Measurements from ENCODE around the gene GSK3B.

Gene GSK3B

DNA sequence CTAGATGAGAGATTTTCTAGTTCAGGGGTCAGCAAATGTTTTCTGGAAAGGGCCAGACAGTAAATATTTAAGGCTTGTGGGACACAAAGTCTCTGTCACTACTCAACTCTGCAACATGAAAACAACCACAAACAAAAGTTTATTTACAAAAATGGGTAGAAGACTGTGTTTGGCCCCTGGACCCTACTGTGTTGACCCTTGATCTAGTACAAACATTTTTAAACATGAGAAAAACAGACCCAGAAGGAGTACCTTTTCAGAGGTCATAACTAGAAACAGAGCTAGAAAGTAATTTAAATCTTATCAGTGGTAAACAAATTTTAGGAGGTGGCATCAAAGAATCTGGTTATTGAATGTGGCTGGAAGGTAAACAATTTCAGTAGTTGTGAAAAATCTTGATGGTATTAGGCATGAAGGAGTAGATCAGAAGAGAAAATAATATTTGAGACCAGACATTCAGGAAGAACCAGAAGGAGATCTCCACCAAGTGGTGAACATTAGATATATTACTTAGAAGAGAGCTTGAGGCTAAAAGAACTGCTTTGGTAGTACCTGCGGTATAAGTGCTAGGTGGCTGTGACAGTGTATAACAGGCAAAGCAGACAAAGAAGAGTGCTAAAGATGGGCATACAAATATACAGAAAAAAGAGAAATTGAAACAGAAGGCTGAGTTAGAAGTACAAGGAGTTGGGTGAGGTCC is 210.6 kb downstream of the GSK3B start:
- DNase-seq, result no peak

DNA sequence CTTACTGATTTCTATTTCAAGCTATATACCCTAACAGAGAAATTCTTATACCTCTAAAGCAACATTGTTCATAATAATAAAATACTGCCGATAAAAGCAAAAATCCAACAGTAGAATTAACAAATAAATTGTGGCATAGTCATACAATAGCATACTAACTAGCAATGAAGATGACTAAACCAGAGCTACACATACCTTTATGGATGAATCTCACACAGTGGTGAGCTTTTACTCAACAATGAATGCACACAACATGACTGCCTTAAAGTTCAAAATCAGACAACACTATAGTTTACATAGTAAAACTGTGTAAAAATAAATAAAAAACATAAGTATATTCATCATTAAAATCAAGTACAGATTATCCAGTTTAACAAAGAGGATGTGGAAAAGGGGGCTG is 213.3 kb downstream of the GSK3B start:
- DNase-seq, result no peak

DNA sequence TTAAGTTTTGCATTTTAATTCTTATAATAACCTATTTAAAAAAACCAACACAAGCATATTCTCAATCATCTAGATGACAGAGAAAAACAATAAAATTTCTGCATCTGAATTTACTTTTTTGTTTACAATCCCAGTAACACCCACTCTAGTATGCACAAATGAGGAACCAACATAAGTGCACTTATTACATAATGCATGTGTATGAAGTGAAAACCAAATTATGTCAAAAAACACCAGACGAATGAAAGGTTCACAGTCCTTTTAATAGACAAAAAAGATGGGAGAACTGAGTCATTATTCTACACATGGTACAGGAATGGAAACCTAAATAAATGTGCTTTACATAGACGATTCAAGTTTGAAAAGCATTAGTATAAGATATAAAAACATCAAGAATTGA is 220.6 kb downstream of the GSK3B start:
- no peak for DNase-seq

DNA sequence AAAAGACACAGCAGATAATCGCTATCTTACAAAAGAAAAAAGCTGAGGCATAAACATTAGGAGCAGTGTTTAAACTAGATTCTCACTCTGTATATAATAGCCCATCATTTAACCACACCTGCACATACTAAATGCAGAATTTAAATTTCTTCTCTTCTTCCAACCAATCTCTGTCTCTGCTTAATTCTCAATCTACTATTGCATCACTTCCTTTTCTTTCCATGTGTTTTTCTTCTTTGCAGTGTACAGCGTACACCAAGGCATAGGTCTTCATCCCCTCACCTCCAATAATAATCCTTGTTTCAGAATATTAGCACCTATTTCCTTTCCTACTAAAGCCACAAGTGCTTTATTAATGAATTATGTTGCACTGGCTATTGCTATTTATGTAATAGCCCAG is 221.5 kb downstream of the GSK3B start:
- no peak for DNase-seq

DNA sequence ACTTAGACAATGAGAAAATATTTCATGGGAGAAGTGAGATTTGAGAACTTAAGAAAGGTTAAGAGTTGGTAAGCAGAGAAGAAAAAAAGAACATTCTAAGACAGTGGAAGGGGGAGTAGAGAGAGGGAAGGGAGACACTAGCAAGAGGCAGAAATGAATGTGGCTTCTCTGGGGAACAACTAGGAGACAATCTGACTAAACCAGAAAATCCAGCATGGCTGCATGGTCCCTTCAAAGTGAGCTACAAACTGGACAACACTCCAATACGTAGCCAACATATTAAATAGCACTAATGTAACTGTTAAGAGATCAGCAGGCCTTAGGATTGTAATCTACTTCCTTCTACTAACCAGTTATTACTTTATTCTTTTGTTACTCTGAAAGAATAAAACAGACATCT is 222.7 kb downstream of the GSK3B start:
- DNase-seq, result no peak

DNA sequence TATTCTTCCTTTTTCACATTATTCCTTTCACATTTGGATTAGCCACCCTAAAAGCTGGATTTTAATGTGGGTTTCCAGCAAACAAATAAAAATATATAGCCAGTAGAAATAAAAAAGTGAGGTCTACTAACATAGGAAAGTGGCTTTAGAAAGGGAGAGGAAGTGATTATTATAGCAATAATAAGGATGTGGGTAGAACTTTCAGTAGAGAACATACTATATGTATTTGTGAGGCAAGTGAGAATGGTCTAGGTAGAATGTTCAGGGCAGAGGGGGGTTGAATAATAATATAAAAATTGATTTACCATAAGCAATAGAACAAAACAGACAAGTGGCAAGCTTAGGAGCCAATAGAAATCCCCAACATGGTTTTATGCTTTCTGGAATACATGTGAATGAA is 223.7 kb downstream of the GSK3B start:
- DNase-seq, result no peak

DNA sequence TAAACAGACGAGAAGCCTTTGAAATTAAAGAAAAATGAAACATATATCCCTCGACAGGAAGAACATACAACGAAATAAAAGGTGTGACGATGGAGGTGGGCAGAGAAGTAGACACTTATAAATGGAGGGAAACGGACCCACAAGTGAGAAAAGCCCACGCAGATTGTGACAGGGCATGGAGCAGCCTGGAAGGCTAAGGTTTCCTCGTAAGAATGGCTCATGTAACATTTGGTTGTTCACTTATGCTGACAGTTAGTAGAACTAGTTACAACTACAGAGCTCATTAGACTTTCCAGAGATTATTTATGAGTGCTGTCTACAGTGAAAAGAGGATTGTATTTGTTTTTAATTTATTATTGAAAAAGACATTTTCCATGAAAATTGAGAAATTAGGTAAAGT is 229.8 kb downstream of the GSK3B start:
- DNase-seq, result no peak

DNA sequence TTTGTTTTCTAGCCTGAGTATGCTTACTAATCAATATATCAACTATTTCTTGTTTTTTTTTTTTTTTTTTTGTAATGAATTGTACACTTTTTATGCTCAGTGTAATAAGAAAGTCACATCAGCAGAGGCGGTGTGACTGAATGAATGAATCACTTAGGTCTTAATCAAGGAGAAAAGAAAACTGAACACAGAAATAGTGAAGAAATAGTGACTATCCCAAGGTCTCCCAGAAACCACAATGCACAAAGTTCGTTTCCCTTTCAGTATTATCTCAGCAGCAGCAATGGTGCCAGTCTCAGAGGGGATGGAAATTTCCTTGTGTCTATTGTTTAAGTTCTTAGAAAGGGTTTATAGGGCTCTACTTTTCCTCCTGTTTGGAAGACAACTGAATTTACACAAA is 231.6 kb downstream of the GSK3B start:
- DNase-seq, result no peak

DNA sequence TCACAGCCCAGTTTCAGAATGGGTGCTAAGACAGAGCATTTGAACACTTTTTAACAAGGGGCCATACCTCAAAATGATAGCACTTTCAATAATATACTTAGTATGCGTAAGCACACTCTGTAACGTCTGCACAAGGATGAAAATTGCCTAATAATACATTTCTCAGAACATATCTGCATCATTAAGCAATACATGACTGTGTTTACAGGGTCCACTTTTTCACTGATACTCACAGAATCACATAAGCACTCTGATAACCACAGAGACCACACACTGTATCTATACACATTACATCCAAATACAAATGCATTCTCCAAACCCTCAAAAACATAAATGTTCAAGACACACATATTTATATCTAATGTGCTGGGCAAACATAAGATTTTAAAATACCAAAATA is 232.6 kb downstream of the GSK3B start:
- no peak for DNase-seq

DNA sequence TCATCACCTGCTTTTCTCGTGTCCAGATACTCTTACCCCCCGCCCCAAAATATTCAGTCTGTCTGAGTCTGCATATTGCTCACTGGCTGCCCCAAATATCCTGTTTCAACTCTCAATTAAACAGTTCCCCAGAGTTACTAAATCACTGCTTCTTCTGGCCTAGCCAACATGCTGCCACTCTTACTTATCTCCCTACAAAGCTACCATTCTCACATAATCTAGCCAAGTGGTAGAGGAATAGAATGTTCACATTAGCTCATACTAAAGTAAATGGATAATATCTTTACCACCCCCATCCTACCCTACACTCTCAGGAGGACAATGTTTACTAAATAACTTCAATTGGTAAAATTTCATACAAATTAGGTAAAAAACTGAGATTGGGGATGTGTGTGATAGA is 234.5 kb downstream of the GSK3B start:
- DNase-seq, result no peak

DNA sequence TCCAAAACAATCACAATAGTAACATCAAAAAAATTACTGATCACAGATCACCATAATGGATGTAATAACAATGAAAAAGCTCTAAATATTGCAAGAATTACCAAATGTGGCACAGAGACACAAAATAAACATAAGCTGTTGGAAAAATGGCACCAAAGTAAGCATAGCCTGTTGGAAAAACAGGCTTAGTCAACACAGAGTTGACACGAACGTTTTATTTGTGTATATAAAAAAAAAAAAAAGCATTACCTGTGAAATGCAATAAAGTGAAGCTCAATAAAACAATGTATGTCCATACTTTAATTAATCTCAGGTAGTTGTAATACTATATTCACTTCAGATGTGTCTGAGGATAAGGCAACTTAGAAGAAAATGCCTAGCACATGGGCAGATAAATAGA is 235.3 kb downstream of the GSK3B start:
- DNase-seq, result no peak

DNA sequence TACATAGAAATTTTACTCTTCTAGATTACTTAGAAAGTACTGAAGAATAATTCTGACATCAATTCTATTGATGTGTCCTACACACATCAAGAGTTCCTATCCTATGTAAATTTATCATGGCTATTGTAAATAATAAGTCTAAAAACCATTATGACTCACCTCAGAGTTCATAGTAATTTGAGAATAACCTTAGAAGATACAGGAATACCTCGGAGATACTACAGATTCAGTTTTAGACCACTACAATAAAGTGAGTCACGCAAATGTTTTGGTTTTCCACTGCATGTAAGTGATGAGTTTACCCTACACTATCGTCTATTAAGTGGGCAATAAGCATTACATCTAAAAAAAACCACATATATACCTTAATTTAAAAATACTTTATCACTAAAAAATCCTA is 237.6 kb downstream of the GSK3B start:
- DNase-seq, result no peak

DNA sequence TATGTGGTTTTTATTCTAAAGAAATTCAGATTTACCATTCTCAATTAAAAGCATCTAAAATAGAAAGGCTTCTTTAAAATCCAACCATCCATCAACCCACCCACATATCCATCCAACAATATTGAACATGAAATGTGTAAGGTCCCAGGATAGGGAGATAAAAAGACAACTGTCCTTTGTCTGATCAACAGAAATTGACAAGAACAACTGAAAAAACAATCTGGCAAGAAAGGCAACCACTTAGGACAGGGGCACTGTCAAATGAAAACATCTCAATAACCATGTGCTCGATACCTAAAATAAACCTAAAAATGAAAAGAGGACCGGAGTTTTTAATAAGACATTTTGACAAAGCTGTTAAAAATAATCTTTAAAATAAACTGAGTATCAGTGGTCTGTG is 245.1 kb downstream of the GSK3B start:
- DNase-seq, result no peak

DNA sequence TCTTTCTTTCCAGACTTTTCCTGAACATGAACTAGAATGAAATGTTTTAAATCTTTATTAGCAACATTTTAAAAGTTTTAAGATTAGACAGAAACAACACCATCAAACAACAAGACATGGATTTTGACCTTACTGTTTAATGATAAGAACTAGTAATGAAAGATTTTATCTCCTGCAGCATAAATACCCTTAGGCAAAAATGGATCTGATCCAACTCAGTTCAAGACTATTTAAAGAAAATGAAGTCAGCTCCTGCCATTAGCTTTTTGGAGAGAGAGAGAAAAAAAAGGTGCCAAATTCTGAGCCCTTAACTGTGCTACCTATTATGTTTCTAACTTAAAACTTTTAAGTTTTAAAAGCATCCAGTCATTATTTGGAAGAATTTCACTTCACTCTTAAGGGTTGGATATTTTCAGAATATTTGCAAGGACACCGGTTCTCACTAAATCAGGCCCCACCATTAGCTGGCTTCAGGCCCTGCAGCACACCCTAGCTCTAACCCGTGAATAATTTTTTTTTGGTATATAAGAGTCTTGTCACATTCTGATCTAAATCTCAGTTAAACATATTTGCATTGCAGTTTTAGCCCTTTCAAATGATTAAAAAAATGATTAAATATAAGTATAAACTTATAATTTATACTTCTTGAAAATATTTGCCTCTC is 252.3 kb downstream of the GSK3B start:
- DNase-seq, result no peak

DNA sequence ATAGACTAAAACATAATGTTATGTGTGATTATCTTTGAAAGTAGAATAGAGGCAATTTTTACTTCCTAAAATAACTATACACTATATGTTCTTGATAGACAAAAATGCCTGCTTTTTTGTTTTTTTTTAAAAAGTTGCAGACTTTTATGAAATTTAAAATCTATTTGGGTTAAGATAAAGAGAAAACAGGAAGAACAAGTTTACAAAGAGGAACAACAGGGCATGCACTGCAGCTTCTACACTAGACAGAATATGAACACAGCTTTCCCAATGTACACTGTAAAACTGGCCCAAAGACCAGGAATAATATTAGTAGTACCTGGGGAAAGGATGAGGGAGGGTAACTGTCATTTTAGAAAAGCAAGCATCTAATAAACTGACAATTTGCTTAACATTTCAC is 258.7 kb downstream of the GSK3B start:
- no peak for DNase-seq

DNA sequence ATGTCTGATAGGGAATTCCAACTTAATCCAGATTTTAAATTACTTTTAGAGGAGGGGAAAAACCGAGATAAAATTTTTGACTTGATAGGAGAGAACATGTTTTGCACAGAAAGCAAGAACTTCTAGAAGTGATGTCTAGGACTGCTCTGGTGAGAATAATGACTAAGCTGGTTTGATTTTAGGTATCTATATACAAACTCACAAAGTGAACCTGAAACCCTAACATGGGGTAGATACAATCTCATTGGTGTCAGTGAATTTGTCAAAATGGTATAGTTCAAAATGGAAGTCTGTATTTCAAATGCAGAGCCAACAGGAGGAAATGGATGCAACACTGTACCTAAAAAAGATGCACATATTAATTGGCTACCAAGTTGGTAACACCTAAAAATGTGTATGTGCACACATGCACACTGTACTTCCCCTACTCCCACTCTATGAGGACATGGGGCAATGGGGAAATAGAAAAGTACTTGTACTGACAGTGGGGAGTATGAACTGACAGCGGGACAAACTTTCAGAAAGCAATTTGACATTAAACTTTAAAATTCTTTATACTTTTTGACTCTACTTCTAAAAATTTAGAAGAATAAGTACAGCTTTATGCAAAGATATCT is 259.4 kb downstream of the GSK3B start:
- DNase-seq, result no peak

DNA sequence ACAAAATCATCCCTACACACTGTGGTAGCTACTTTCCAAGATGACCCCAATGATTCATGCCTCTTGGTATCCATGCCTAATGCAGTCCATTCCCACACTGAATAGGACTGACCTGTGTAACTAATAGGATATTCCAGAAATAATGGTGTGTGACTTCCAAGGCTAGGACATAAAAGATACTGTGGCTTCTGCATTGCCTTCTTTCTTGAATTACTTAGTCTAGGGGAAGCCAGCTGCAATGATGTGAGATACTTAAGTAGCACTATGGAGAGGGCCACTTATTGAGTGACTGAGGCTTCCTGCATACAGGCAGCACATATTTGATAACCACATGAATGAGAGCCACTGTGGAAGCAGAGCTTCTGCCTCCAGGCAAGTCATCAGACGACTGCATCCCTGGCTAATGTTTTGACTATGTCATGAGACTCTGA is 262.3 kb downstream of the GSK3B start:
- no peak for DNase-seq

DNA sequence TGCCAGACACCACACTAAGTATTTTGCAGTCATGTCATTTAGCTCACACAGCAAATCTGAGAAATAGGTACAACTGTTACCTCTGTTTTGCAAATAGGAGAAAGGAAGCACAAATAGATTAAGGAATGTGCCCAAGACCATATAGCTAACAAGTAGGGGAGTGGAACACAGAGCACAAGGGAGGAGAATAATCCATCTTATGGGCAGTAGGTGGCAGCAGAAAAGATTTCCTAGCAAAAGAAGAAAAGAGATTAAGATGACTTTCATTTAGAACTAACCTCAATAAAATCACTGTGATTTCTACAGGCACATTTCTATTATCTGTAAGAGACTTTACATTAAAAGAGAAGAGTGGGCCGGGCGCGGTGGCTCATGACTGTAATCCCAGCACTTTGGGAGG is 263.2 kb downstream of the GSK3B start:
- DNase-seq, result no peak

DNA sequence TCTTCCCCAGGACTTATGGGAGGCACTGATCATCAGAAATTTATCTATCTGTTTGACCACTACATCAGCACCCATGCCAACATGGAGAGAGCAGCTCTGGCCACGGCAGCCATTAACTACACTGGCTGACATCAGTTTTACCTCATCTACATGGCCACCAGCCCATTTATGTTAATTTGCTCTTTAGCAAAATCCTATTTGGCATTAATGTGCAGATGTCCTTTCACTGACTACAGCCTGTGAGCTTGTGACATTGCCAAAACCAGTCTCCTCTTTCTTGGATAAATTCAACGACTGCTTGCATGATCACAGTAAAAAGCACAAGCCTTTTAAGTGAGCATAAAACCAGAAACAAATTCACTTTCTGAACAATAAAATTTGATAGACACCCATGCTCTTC is 264.8 kb downstream of the GSK3B start:
- no peak for DNase-seq

DNA sequence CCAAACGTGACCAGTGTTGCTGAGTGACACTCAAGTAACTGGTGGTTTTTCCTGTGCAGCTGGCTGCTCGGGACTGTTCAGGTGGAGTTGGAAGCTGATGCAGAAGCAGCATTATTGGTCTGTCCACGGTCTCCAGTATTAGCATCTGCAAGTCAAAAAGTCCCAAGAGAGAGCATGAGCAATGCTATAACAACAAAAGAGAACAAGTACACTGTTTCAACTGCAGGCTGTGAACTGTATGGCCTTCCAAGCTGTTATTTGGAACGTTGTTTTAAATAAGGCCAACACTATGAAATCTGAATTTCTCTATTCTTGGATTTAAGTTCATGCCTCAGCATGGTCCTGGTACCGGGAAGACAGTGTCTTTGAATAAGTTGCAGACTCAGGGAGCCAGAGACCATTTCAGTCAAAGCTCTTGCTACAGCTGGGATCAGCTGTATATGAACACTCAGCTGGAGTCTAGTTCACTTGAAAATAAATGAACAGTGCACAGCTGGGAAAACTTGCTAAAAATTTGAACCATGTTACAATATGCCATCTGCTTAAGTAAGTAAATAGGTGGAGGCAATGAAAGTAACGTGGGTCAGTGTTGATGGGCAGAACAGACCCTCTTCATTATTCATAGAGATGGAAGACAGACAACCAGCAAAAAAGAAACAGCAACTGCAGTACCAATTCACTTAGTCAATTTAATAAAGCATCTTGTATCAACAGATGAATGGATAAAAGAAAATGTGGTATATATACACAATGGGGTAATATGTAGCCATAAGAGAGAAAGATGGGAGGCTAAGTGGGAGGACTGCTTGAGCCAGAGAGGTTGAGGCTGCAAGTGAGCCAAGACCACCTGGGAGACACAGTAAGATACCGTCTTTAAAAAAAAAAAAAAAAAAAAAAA is 267.3 kb downstream of the GSK3B start:
- DNase-seq, result no peak

DNA sequence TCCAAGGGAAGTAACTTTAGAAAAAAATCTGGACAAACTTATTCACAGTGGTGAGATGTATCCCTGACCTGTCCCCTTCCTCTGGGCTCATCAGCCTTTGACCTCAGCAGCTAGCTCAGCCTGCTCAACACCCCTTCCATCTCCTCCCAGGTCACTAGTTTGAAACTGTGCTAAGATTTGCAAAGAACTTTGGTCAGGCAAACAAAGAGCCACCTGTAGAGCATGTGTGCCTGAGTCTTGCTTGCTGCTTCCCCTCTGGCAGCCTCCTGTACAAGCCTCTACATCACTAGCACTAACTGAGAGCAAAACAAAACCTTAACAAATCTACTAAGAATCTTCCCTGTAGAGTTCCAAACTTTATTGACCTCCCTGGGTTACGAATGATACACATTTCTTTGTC is 268.4 kb downstream of the GSK3B start:
- no peak for DNase-seq

DNA sequence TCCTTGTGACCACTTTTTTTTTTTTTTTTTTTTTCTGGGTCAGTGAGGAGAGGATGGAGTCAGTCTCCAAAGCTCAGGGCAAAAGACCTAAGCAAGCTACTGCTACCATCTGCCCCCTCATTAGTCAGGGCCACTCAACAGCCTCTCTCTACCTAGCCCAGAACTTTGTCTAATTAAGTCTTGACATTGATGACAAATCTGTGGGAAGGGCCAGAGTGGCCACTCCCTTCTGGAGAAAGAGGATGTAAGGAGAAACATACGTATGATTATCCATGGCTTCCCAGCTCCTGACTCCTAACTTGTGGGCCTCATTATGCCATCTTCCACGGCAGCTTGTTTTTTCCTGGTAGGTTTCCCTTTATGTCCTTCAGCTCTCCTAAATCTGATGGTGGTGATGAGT is 274.4 kb downstream of the GSK3B start:
- DNase-seq, result no peak
